ENCODE measurements around the gene LFNG.
"Not testable (repeated sequence)": the region's sequence is repeated elsewhere in the genome, so short reads cannot be mapped to it uniquely, and the experiment has no call there.

Gene LFNG

GRCh38 chr7:2530071-2530987 lies 10.8 kb downstream of the LFNG start:
- no peak for DNase-seq (ENCODE audit: low read depth)

- DNase-seq (ENCODE audit: low read depth): not testable (repeated sequence)
These were observed 11.6 kb downstream of the LFNG start for GRCh38 chr7:2530994-2531795.

DNA sequence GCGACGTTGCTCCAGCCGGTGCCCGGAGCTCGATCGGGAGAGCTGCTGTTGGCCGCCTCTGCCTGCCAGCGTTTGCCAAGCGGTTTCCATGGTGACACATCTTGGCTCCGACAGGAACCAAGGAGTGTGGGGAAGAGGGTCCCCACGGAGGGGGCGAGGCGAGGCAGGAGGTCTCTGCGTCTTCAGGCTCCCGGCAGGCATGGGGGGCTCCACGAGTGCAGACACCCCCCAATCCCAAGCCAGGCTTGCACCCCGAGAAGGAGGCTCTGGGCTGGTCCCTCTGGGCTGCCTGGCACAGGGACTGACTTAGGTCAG lies 12.2 kb downstream of the LFNG start:
- not testable (repeated sequence) for DNase-seq (ENCODE audit: low read depth)

GRCh38 chr7:2532199-2532772 lies 12.7 kb downstream of the LFNG start:
- not testable (repeated sequence) for DNase-seq (ENCODE audit: low read depth)

GRCh38 chr7:2532816-2533215 lies 13.2 kb downstream of the LFNG start:
- not testable (repeated sequence) for DNase-seq (ENCODE audit: low read depth)

DNA sequence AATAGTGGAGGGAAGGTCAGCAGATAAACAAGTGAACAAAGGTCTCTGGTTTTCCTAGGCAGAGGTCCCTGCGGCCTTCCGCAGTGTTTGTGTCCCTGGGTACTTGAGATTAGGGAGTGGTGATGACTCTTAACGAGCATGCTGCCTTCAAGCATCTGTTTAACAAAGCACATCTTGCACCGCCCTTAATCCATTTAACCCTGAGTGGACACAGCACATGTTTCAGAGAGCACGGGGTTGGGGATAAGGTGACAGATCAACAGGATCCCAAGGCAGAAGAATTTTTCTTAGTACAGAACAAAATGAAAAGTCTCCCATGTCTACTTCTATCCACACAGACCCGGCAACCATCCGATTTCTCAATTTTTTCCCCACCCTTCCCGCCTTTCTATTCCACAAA lies 14.0 kb downstream of the LFNG start:
- not testable (repeated sequence) for DNase-seq (ENCODE audit: low read depth)

GRCh38 chr7:2534214-2534613 lies 14.6 kb downstream of the LFNG start:
- DNase-seq (ENCODE audit: low read depth): not testable (repeated sequence)

GRCh38 chr7:2535872-2536627 lies 16.5 kb downstream of the LFNG start:
- DNase-seq (ENCODE audit: low read depth): not testable (repeated sequence)

GRCh38 chr7:2537981-2538851 lies 18.6 kb downstream of the LFNG start:
- DNase-seq (ENCODE audit: low read depth): no peak

GRCh38 chr7:2539031-2539911 lies 19.7 kb downstream of the LFNG start:
- DNase-seq (ENCODE audit: low read depth): no peak

DNA sequence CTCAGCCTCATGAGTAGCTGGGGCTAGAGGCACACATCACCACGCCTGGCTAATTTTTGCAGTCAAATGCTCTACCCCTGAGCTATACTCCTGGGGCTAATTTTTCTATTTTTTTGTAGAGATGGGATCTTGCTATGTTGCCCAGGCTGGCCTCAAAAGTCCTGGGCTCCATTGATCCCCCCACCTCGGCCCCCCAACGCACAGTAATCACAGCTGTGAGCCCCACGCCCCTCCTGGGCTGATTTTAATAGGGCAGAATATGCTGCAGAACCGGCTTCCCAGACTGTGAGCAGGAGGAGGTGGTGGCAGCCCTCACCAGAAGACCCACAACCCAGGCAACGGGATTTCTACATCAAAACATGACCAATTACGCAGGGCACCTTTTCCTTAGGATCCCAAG lies 20.6 kb downstream of the LFNG start:
- no peak for DNase-seq (ENCODE audit: low read depth)

DNA sequence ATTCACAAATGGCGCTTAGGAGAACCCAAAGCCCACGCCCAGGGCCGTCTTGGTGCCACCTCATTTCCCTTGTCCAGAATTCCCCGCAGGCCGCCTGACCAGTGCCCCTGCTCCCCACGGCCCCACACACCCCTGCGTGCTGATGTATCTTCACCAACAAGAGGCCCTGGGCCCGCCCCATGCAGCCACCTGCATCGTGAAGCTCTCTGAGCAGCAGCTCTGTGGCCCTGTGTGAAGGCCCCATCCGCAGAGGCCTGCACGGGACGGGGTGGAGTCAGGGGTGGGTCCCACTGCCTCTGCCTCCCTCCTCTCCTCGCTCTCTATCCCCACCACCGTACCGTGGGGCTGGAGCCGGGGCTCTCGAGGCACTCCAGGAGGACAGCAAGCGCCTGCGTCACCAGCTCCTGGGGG lies 21.1 kb downstream of the LFNG start:
- no peak for DNase-seq (ENCODE audit: low read depth)

GRCh38 chr7:2541291-2542010 lies 21.9 kb downstream of the LFNG start:
- DNase-seq (ENCODE audit: low read depth): no peak

GRCh38 chr7:2542011-2542915 lies 22.7 kb downstream of the LFNG start:
- DNase-seq (ENCODE audit: low read depth): no peak

DNA sequence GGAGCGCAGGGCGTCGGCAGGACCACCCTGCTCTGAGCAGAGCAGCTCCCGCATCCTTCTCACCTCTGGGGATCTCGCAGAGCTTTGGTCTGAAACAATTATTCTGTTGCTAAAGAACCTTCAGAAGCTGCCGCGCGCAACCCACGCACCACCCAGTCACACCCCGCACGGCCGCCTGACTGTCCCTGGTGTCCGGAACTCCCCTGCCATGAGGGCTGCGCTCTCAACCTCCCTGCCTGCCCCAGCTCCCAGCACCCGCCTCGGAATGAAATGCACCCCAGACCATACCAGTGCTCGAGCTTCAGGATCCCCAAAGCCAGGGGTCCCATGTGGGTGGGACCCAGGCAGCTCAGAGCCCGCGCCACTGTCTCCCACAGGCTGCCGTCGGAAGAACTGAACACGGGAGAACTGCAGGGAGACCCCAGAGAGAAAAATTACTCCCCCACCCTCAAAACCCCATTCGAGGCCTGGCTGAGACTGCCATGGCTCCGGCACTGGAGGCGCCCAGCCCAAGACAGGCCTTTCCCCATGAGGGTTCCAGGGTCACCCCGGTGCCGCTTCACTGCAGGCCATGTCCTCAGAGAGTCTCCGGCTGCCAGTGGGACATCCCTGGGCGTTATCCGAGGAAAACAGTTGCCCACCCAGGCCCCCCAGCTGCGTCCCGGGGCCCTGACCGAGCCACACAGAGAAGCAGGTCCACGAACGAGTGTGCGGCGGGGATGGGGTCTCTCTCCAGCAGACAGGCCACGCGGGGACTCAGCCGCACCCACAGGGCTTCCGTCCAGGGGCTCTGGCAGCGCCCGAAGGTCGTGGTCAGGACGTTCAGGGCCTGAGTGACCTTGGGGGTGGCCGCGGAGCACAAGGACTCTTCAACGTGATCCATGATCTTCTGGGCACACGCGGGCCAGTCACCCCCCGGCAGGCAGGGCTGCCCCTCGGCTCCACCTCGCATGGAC lies 23.6 kb downstream of the LFNG start:
- no peak for DNase-seq (ENCODE audit: low read depth)

DNA sequence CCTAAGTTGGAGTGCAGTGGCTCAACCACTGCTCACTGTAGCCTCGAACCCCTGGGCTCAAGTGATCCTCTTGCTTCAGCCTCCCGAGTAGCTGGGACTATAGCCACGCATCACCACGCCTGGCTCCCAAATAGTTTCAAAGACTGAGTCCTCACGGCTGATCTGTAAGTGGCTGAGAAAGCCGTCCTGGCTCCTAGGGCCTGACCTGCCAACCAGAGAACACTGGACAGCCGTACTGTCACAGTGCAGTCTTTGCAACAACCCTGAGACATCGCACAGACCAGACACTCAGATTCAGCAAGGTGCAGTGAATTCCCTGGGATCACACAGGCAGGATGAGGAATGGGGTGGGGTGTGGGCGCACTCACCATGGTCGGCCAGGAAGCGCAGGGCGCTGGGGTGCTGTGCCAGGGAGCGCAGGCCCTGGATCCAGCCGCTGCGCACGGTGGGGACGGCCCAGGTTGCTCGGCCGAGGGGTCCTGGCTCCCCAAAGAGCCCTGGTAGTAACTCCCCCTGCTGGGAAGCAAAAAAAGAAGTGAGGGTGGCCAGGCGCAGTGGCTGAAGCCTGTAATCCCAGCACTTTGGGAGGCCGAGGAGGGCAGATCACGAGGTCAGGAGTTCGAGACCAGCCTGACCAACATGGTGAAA lies 25.1 kb downstream of the LFNG start:
- no peak for DNase-seq (ENCODE audit: low read depth)
